Upper lobe of left lung (tissue), 4 donors: Measurements from ENCODE around the gene LCN12.

Experiments
- CTCF ChIP-seq, 6 experiments: fragments of 450-650 bp in 4 of 6; fragments of 200-600 bp in 2 of 6; sonication (generic) in 2 of 6; IDR thresholded peaks; one replicate each; pipeline ENCODE4 v1.5.1; 2016 to 2019; ENCODE audit warnings: antibody characterized with exemption in 6 of 6
- EP300 ChIP-seq, 4 donors: sonication (generic); formaldehyde crosslinking; IDR thresholded peaks; one replicate each; pipeline ENCODE4 v1.5.1; 2017; ENCODE audit warnings: antibody characterized with exemption in 4 of 4, control low read depth in 2 of 4
- POLR2A ChIP-seq, 4 donors: fragments of 450-650 bp; IDR thresholded peaks; one replicate each; pipeline ENCODE4 v1.5.1; 2016 to 2017; ENCODE audit warnings: antibody characterized with exemption in 4 of 4, mild to moderate bottlenecking in 2 of 4

GRCh38 chr9:136931611-136932130 lies 20.4 kb upstream of the LCN12 start:
- TF ChIP-seq CTCF (IDR thresholded peaks at IDR 0.05), result no peak
- no peak for TF ChIP-seq POLR2A (IDR thresholded peaks at IDR 0.05)
- TF ChIP-seq EP300 (IDR thresholded peaks at IDR 0.05), result no peak
